GM12878 (cell line): ENCODE results near the gene CNTN3.

Experiments used
- YBX1 ChIP-seq: fragments of 450-650 bp; IDR thresholded peaks from 2 replicates; pipeline ENCODE4 v1.6.1; 2016; ENCODE audit warnings: antibody characterized with exemption
- TF ChIP-seq, protein P1 (sequence below), 3 experiments: IDR thresholded peaks in 2 of 3; conservative IDR thresholded peaks in 1 of 3; 2 replicates each; pipeline ENCODE4 v1.5.1; 2011; ENCODE audit warnings: low read depth in 3 of 3, low read length in 3 of 3, mild to moderate bottlenecking in 3 of 3, control low read depth in 2 of 3, moderate library complexity in 2 of 3, inconsistent platforms in 1 of 3, mixed read lengths in 1 of 3; ENCODE audit not compliant: control insufficient read depth in 2 of 3, insufficient read depth in 1 of 3; ENCODE audit errors: extremely low read depth in 1 of 3

DNA sequence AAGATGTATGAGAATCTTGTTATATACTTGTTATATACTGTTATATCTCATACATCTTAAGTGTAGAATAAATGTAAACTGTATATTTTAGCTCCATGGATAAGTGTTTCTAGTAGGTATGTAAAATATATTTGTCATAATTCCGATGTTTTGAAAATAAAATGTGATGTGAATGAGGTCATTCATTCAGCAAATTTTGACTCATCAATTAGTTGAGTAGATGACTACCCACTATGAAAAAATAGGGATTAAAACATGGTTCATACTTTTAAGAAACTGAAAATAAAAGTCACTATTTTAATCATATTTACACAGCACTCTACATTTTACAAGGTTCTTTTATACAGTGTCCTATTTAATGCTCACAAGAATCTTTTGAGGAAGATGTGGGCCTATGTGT lies 28.4 kb upstream of the CNTN3 start:
- TF ChIP-seq, protein P1, sequence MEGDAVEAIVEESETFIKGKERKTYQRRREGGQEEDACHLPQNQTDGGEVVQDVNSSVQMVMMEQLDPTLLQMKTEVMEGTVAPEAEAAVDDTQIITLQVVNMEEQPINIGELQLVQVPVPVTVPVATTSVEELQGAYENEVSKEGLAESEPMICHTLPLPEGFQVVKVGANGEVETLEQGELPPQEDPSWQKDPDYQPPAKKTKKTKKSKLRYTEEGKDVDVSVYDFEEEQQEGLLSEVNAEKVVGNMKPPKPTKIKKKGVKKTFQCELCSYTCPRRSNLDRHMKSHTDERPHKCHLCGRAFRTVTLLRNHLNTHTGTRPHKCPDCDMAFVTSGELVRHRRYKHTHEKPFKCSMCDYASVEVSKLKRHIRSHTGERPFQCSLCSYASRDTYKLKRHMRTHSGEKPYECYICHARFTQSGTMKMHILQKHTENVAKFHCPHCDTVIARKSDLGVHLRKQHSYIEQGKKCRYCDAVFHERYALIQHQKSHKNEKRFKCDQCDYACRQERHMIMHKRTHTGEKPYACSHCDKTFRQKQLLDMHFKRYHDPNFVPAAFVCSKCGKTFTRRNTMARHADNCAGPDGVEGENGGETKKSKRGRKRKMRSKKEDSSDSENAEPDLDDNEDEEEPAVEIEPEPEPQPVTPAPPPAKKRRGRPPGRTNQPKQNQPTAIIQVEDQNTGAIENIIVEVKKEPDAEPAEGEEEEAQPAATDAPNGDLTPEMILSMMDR (IDR thresholded peaks at IDR 0.05 in 2 of 3, conservative IDR thresholded peaks at IDR 0.05 in 1 of 3; ENCODE audit: control insufficient read depth in 2 of 3, extremely low read depth in 1 of 3, insufficient read depth in 1 of 3, low read depth in 3 of 3, low read length in 3 of 3), result no peak
- TF ChIP-seq YBX1, result no peak
